ENCODE data around the gene CHRM2. TPM values are rescaled to one million over a fixed set of nuclear protein-coding genes. Genes with fewer than 3 reads are reported as not detected.

CHRM2 gene
- total and polyA plus RNA-seq, 2 of the 4 experiments (the other 2 are of a cell fraction) = 79.3 to 184 TPM

DNA sequence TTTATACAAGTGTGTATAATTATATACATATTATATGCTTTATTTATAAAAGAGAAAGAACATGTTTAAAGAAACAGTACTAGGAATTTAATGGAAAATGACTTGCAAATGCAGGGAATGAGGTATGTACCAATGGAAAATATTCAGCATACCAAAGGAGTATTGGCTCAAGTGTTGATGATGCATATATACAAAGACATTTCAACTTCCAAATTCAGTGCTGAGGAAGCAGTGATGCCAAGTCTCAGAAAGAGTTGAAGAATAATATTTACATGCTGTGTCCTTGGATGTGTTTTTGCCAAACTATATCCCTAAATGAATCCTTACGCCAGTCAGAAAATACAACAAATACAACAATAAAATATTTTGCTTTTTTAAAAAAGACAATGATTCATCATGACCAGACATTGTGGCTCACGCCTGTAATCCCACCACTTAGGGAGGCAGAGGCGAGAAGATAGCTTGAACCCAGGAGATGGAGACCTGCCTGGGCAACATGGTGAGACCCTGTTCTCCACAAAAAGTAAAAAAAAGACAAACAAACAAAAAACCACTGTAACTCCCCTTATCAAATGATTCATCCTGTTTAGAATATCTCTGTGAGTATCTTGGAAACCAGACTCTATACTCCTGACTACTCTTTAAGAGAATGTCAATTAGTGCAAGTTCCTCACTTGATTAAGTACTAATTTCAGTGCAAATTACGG is 157.2 kb downstream of the CHRM2 start:
- Histone ChIP-seq H3K9me3 (ENCODE audit: control insufficient read depth, insufficient read depth, low read length) (no peaks in the 10 kb centered on the region), H4K20me1 (ENCODE audit: insufficient read depth, low read length) (no peaks in the 10 kb centered on the region), H3K4ac (ENCODE audit: low read depth, low read length) (peak overlapping the region; percentile 94), H4K91ac (ENCODE audit: insufficient read depth, low read depth, low read length) (peak overlapping the region; percentile 92), H4K8ac (ENCODE audit: low read depth in 2 of 2, low read length in 2 of 2) (peak overlapping the region; percentile 73 to 91), H2BK120ac (ENCODE audit: low read depth, low read length) (peak overlapping the region; percentile 95), H2AK9ac (replicated peaks; ENCODE audit: low read depth, low read length, poor library complexity) (no peak overlapping the region), H3K79me1 (ENCODE audit: low read depth in 1 of 2, low read length in 2 of 2) (peaks cover 11 to 23% of the 10 kb centered on the region in 2 experiments), H2BK20ac (ENCODE audit: low read depth, low read length) (peak overlapping the region; percentile 89), H3K36me3 (ENCODE audit: control insufficient read depth, insufficient read depth, low read length) (no peaks in the 10 kb centered on the region; the same call in none of the 2 replicates), H2BK15ac (ENCODE audit: low read depth, low read length) (0 out of 3 replicates have a peak overlapping the region, but pooled peaks have one; percentile 82), H3K4me1 (ENCODE audit: control insufficient read depth, insufficient read depth, low read length) (peaks cover 6% of the 10 kb centered on the region), H2BK5ac (ENCODE audit: low read depth, low read length, poor library complexity, severe bottlenecking) (peak overlapping the region; percentile 95), H3K18ac (ENCODE audit: low read depth, low read length) (peak overlapping the region; percentile 92), H3K4me3 (ENCODE audit: insufficient read depth, low read depth, low read length) (no peak overlapping the region), H3K9ac (ENCODE audit: low read depth, low read length) (peak overlapping the region; percentile 60), H3K27ac (ENCODE audit: insufficient read depth, low read length) (peak overlapping the region; percentile 99), H2AFZ (replicated peaks; ENCODE audit: low read length, poor library complexity) (no peak overlapping the region), H3K14ac (replicated peaks; ENCODE audit: low read depth, low read length) (peak overlapping the region; percentile 82), H3K23ac (ENCODE audit: low read depth, low read length) (peak overlapping the region; percentile 85; the same call in 1 of the 2 replicates), H3K4me2 (ENCODE audit: low read depth, low read length) (peak overlapping the region; percentile 43; the same call in 1 of the 2 replicates), H4K5ac (ENCODE audit: low read depth, low read length) (peak overlapping the region; percentile 95), H2AK5ac (ENCODE audit: low read depth, low read length) (peak overlapping the region; percentile 85; the same call in 1 of the 2 replicates), H3K56ac (ENCODE audit: extremely low read depth, insufficient read depth, low read length) (peak overlapping the region; percentile 87; the same call in 1 of the 2 replicates), H3K9me1 (ENCODE audit: insufficient read depth, low read length) (peaks cover 4% of the 10 kb centered on the region; the same call in 1 of the 2 replicates), H3K27me3 (ENCODE audit: control insufficient read depth, insufficient read depth, low read length) (no peaks in the 10 kb centered on the region)
- ATAC-seq (ENCODE audit: low read depth) = peak; percentile 67
- intact Hi-C loops (cut with micrococcal nuclease) (loop anchor here (1.0 to 5.0 kb wide), 3 partner anchors 49 to 567 kb away; no protein-coding TSS in a partner anchor), dilution Hi-C loops (cut with HindIII; ENCODE audit: low sequenced_read_pairs, unreplicated experiment) (no loop called here), in situ Hi-C loops (cut with MboI; ENCODE audit: low sequenced_read_pairs) (no loop called here)
- no TSS peak for BruUV-seq (replicated peaks)
- CTCF ChIA-PET = interaction anchor here (0.8 kb wide), 1 partner anchor 134 kb away, joined by 3 read pairs; no protein-coding TSS in a partner anchor
- POLR2A ChIA-PET (ENCODE audit: unreplicated experiment) = no interaction called here
- no CpG with 5 or more reads among the region's 4 CpGs for WGBS, 2 experiments (ENCODE audit: extremely low coverage in 2 of 2, insufficient read length in 1 of 2)
- TF ChIP-seq RAD21 (IDR thresholded peaks at IDR 0.05; ENCODE audit: low read length) (no peak; the same call in 1 of the 2 replicates), POLR2A (IDR thresholded peaks at IDR 0.05; ENCODE audit: low read depth, low read length) (no peak), MXI1 (IDR thresholded peaks at IDR 0.05; ENCODE audit: borderline replicate concordance, low read depth, low read length) (no peak), NFE2L2 (IDR thresholded peaks at IDR 0.05; ENCODE audit: low read depth, low read length) (peak; percentile 63; the same call in 1 of the 2 replicates), CEBPB (IDR thresholded peaks at IDR 0.05; ENCODE audit: low read depth, low read length) (peak; percentile 55; the same call in 1 of the 2 replicates), MAFK (IDR thresholded peaks at IDR 0.05; ENCODE audit: low read depth, low read length) (peak; percentile 24; the same call in 1 of the 2 replicates), FOS (IDR thresholded peaks at IDR 0.05; ENCODE audit: low read depth, low read length) (no peak), SMC3 (IDR thresholded peaks at IDR 0.05; ENCODE audit: low read depth, low read length) (no peak)
- TF ChIP-seq, protein P1, sequence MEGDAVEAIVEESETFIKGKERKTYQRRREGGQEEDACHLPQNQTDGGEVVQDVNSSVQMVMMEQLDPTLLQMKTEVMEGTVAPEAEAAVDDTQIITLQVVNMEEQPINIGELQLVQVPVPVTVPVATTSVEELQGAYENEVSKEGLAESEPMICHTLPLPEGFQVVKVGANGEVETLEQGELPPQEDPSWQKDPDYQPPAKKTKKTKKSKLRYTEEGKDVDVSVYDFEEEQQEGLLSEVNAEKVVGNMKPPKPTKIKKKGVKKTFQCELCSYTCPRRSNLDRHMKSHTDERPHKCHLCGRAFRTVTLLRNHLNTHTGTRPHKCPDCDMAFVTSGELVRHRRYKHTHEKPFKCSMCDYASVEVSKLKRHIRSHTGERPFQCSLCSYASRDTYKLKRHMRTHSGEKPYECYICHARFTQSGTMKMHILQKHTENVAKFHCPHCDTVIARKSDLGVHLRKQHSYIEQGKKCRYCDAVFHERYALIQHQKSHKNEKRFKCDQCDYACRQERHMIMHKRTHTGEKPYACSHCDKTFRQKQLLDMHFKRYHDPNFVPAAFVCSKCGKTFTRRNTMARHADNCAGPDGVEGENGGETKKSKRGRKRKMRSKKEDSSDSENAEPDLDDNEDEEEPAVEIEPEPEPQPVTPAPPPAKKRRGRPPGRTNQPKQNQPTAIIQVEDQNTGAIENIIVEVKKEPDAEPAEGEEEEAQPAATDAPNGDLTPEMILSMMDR (conservative IDR thresholded peaks at IDR 0.05; ENCODE audit: low read depth, low read length) = no peak
- DNase-seq = peak; percentile 93
